Right lobe of liver (tissue), 6 donors: ENCODE data around the gene HNRNPDL. TPM values are rescaled to one million over a fixed set of nuclear protein-coding genes. Genes with fewer than 3 reads are reported as not detected.

Experiments used
- ATAC-seq, 4 donors: fragments of 200-7000 bp; cut with Tn5 transposase; one replicate each; pipeline ENCODE4 v1.9.1; 2020; ENCODE audit warnings: mild to moderate bottlenecking in 4 of 4, moderate library complexity in 4 of 4
- DNase-seq, 3 donors: peaks; one replicate each; pipeline ENCODE4 v3.0.0-alpha.2; 2020
- H3K27ac ChIP-seq, 3 donors: fragments of 200-600 bp; one replicate each; pipeline ENCODE4 v1.8.0; 2022
- H3K27me3 ChIP-seq, 2 donors: fragments of 200-600 bp; one replicate each; pipeline ENCODE4 v1.8.0; 2022
- H3K36me3 ChIP-seq, 4 donors: fragments of 200-600 bp; sonication (generic) in 1 of 4; one replicate each; pipeline versions ENCODE4 v1.5.1 to v1.8.0; 2017 to 2022; ENCODE audit warnings: control low read depth in 1 of 4
- H3K4me1 ChIP-seq, 4 donors: fragments of 200-600 bp; sonication (generic) in 1 of 4; one replicate each; pipeline versions ENCODE4 v1.5.1 to v1.8.0; 2017 to 2022; ENCODE audit warnings: control low read depth in 1 of 4
- H3K4me3 ChIP-seq, 3 donors: fragments of 200-600 bp; one replicate each; pipeline ENCODE4 v1.8.0; 2022
- H3K9me3 ChIP-seq, 4 donors: fragments of 200-600 bp; sonication (generic) in 1 of 4; one replicate each; pipeline versions ENCODE4 v1.5.1 to v1.8.0; 2017 to 2022; ENCODE audit warnings: control low read depth in 1 of 4
- POLR2A ChIP-seq: fragments of 450-650 bp; IDR thresholded peaks from one replicate; pipeline ENCODE4 v1.6.1; 2017; ENCODE audit warnings: antibody characterized with exemption, mild to moderate bottlenecking
- WGBS: methylation state at CpG from one replicate; pipeline ENCODE4 v1.1.6; 2018; ENCODE audit warnings: low coverage, low lambda C conversion rate; ENCODE audit not compliant: insufficient coverage; ENCODE audit errors: missing lambda C conversion rate; 5-methylcytosine and 5-hydroxymethylcytosine counted together
- intact Hi-C, 2 donors: fragments of 100-400 bp; cut with DNase I; formaldehyde crosslinking; loops; one replicate each; pipeline versions ENCODE4 v1.11.2 to v1.14.1; 2022
- small RNA-seq, 2 experiments: library from RNA; depleted of rRNA; stranded (forward); fragments of <200 nt; gene quantifications; one replicate each; pipeline ENCODE3, GENCODE V24; 2016
- total RNA-seq, 6 experiments: library from RNA; depleted of rRNA in 2 of 6; stranded (reverse); fragments of >200 nt in 2 of 6; fragmentation: NEBNext Ultra II Directional in 3 of 6; extraction: Animal tissue kit (Norgen Biotek cat#: 25700) in 3 of 6; gene quantifications; one replicate each; pipeline versions ENCODE4 v1.1.0 to v1.2.4, GENCODE V29; 2016 to 2023
- TF ChIP-seq, protein P1 (sequence below), 4 donors: fragments of 200-600 bp in 3 of 4; fragments of 450-650 bp in 1 of 4; IDR thresholded peaks; one replicate each; pipeline versions ENCODE4 v1.5.1 to v1.8.0; 2016 to 2022; ENCODE audit warnings: antibody characterized with exemption in 4 of 4, mild to moderate bottlenecking in 2 of 4
- donor health status: DM: no; HTN: yes; CAD: no.
- donor health status: DM: no; HTN: no; CAD: no.
- donor health status: DM: no; HTN: no; CAD: no.
- donor health status: DM: no; HTN: yes; CAD: no.
- donor health status: DM: no; HTN: yes; CAD: no.

Gene HNRNPDL
- total RNA-seq, 6 experiments from 2014 or later = 43.0 to 55.0 (median 52.4) TPM

DNA sequence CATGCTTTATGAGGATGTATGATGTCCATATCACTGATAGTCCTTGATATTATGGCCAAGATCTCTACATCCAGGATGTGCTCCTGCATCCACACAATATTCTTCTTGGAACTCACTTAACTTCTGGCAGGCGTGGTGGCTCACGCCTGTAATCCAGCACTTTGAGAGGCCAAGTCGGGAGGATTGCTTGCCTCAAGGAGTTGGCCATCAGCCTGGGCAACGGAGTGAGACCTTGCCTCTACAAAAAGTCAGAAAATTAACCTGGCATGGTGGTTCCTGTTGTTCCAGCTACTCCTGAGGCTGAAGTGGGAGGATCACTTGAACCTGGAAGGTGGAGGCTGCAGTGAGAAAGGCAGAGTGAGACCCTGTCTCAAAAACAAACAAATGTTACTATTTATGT is 54.2 kb downstream of the HNRNPDL start:
- H3K27me3 ChIP-seq = no peaks in the 10 kb centered on the region
- H3K4me3 ChIP-seq = no peak overlapping the region
- no peaks in the 10 kb centered on the region for H3K9me3 ChIP-seq
- peaks cover 0 to 18% (median 5%) of the 10 kb centered on the region in 4 donors for H3K4me1 ChIP-seq
- WGBS = 95% methylated on average over 4 of the region's 4 CpGs
- DNase-seq = no peak
- ATAC-seq = no peak
- no peak overlapping the region for H3K27ac ChIP-seq
- H3K36me3 ChIP-seq = no peaks in the 10 kb centered on the region
- TF ChIP-seq, protein P1, sequence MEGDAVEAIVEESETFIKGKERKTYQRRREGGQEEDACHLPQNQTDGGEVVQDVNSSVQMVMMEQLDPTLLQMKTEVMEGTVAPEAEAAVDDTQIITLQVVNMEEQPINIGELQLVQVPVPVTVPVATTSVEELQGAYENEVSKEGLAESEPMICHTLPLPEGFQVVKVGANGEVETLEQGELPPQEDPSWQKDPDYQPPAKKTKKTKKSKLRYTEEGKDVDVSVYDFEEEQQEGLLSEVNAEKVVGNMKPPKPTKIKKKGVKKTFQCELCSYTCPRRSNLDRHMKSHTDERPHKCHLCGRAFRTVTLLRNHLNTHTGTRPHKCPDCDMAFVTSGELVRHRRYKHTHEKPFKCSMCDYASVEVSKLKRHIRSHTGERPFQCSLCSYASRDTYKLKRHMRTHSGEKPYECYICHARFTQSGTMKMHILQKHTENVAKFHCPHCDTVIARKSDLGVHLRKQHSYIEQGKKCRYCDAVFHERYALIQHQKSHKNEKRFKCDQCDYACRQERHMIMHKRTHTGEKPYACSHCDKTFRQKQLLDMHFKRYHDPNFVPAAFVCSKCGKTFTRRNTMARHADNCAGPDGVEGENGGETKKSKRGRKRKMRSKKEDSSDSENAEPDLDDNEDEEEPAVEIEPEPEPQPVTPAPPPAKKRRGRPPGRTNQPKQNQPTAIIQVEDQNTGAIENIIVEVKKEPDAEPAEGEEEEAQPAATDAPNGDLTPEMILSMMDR (IDR thresholded peaks at IDR 0.05) = no peak
- TF ChIP-seq POLR2A = no peak
- intact Hi-C loops = loop anchor here in 1 of 2 donors (10.0 kb wide), 1 partner anchor 49 kb away; no protein-coding TSS in a partner anchor

DNA sequence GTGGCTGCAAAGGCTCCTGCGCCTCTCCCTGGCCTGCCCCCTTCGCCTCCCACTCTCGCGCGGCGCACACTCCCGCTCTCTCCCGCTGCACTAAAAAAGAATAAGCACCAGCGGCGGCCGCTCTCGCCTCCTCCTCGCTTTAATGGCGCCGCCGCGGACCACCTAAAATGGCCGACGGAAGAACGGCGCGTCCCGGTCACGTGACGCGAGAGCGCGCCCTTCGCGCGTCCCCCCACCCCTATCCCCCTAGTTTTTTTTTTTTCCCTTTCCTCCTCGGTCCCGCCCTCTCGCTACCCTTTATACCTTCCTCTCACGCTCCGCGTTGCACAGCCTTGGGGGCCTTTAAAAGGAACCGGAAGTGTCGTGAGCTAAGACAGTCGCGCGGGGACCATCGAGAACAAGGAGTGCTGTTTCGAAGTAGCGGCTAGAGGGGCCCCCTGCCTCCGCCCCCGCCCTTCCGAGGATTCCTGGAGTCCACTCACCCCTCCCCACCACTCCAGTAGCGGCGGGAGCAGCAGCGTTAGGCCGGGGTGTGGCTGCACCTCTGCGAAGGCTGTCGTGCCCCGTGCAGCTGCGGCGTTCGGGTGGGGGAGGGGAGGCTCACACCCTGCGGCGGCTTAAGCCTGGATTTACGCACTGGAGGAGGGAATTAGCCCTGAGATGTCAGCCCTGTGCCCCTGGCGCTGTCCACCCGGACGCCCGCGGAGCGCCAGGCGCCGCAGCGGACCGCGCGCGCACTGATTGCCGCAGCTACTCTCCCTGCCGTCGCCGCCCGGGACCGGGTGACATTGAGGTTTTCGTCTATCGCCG is 56.2 kb downstream of the HNRNPDL start, which contains the start of gene HNRNPD:
TSS of gene HNRNPD (minus strand) at position 176 of the 810 bp plus-strand sequence. CDS start 313 bp downstream, outside the sequence.
- under 1% methylated on average over 59 of the region's 83 CpGs for whole genome bisulfite sequencing
- Histone ChIP-seq H3K27ac (peak within 1 kb of the TSS; percentile 93 to 100 (median 97)), H3K4me3 (peak within 1 kb of the TSS; percentile 85 to 94 (median 89)), H3K27me3 (no peaks in the 10 kb centered on the region), H3K36me3 (peaks cover 0 to 8% (median under 1%) of the 10 kb centered on the region in 4 donors), H3K9me3 (no peaks in the 10 kb centered on the region), H3K4me1 (peaks cover 0 to 33% (median 14%) of the 10 kb centered on the region in 4 donors)
- intact Hi-C loops = loop anchor here (5.0 to 10.0 kb wide), 2 partner anchors 51 to 53 kb away; no protein-coding TSS in a partner anchor
- DNase-seq = peak; percentile 97 to 99 (median 98)
- peak; percentile 90 to 96 (median 92) for ATAC-seq
- TF ChIP-seq, protein P1 (IDR thresholded peaks at IDR 0.05) = no peak
- peak; percentile 94 for TF ChIP-seq POLR2A

DNA sequence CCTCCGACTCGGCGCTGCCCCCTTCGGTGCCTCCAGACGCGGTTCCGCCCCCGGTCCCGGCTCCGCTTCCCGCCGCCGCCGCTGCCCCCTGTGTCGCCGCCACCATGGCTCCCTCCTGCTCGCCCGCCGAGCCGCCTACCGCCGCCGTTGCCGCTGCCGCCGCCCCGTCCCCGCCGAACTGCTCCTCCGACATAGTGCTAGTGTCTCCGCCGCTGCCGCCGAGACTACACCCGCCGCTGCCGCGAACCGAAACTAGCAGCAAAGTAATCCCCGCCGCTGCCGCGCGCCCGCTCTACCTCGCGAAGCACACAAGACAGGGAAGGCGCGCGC is 56.8 kb downstream of the HNRNPDL start:
- intact Hi-C loops = loop anchor here (5.0 to 10.0 kb wide), 2 partner anchors 51 to 54 kb away; no protein-coding TSS in a partner anchor
- ATAC-seq = peak; percentile 9 to 28 (median 16)
- DNase-seq = no peak
- Histone ChIP-seq H3K4me1 (peaks cover 0 to 33% (median 16%) of the 10 kb centered on the region in 4 donors), H3K27ac (peak overlapping the region; percentile 93 to 100 (median 97)), H3K36me3 (peaks cover 0 to 9% (median 4%) of the 10 kb centered on the region in 4 donors), H3K9me3 (no peaks in the 10 kb centered on the region), H3K4me3 (peak overlapping the region; percentile 85 to 94 (median 89)), H3K27me3 (no peaks in the 10 kb centered on the region)
- TF ChIP-seq, protein P1 (IDR thresholded peaks at IDR 0.05) = no peak
- WGBS = no CpG with 5 or more reads among the region's 50 CpGs

Small RNA genes within 50 kb of the gene (small RNA-seq; reads per million reads assigned to genes)
- 0 reads per million in 2 experiments for gene RF00150

Other genes starting within 250 kb of the HNRNPDL start
- gene HNRNPD, start 56.5 kb downstream of the HNRNPDL start, total RNA-seq = 10 to 100 TPM; 34.5 to 67.1 (median 42.6) TPM
- 10 to 100 TPM in 3 of 6 experiments, 1 to 10 TPM in 3; 8.2 to 18.9 (median 9.9) TPM for gene ENOPH1, start 128 bp upstream of the HNRNPDL start, total RNA-seq
- gene TMEM150C, start 131.5 kb upstream of the HNRNPDL start, total RNA-seq = 10 to 100 TPM in 1 of 6 experiments, 1 to 10 TPM in 5; 3.5 to 11.8 (median 6.8) TPM